AG04450 (cell line): ENCODE data around the gene FIGNL1. TPM values are rescaled to one million over a fixed set of nuclear protein-coding genes. Genes with fewer than 3 reads are reported as not detected.
A peak's percentile ranks its signal among the peaks of the same experiment; 100 is the strongest.

Source experiments
- CTCF ChIA-PET: fragments of 300-600, 350-600 bp; formaldehyde crosslinking; extraction: SDS; loops from one replicate; lab custom pipeline; 2022; ENCODE audit warnings: antibody characterized with exemption, inconsistent platforms; lab: Charles Lee
- POLR2A ChIA-PET: fragments of 350-600 bp; formaldehyde crosslinking; extraction: SDS; loops from one replicate; lab custom pipeline; 2021; ENCODE audit warnings: antibody characterized with exemption, inconsistent platforms; lab: Yijun Ruan, JAX
- DNase-seq: peaks from one replicate; pipeline ENCODE4 v3.0.0-alpha.2; 2011; ENCODE audit warnings: low read depth, low spot score
- H3K27ac ChIP-seq: one replicate; pipeline ENCODE4 v1.5.1; 2012; ENCODE audit warnings: low read depth, low read length, control low read depth
- H3K27me3 ChIP-seq: one replicate; pipeline ENCODE4 v1.6.0; 2012; ENCODE audit warnings: low read length; ENCODE audit not compliant: control insufficient read depth, insufficient read depth
- H3K4me3 ChIP-seq: 2 replicates; pipeline ENCODE4 v1.5.1; 2011; ENCODE audit warnings: mild to moderate bottlenecking, low read depth, low read length, control low read depth
- H3K9me3 ChIP-seq: 2 replicates; pipeline ENCODE4 v1.5.1; 2012; ENCODE audit warnings: low read length; ENCODE audit not compliant: control insufficient read depth, insufficient read depth
- polyA minus RNA-seq: library from RNA; depleted of rRNA, polyadenylated mRNA; stranded (reverse); fragments of >200 nt; gene quantifications from 2 replicates; pipeline ENCODE4 v1.2.3, GENCODE V29; 2011; rRNA and poly(A)+ RNA removed
- polyA plus RNA-seq: library from polyadenylated mRNA; depleted of rRNA; stranded (reverse); fragments of >200 nt; gene quantifications from 2 replicates; pipeline ENCODE4 v1.2.3, GENCODE V29; 2011; rRNA removed
- TF ChIP-seq, protein P1 (sequence below): IDR thresholded peaks from 2 replicates; pipeline ENCODE4 v1.5.1; 2011; ENCODE audit warnings: low read depth, low read length, control low read depth, inconsistent platforms

FIGNL1 gene, protein sequence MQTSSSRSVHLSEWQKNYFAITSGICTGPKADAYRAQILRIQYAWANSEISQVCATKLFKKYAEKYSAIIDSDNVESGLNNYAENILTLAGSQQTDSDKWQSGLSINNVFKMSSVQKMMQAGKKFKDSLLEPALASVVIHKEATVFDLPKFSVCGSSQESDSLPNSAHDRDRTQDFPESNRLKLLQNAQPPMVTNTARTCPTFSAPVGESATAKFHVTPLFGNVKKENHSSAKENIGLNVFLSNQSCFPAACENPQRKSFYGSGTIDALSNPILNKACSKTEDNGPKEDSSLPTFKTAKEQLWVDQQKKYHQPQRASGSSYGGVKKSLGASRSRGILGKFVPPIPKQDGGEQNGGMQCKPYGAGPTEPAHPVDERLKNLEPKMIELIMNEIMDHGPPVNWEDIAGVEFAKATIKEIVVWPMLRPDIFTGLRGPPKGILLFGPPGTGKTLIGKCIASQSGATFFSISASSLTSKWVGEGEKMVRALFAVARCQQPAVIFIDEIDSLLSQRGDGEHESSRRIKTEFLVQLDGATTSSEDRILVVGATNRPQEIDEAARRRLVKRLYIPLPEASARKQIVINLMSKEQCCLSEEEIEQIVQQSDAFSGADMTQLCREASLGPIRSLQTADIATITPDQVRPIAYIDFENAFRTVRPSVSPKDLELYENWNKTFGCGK
- polyA plus RNA-seq = 7.1 and 9.5 TPM in 2 replicates
- 8.9 and 9.3 TPM in 2 replicates for polyA minus RNA-seq

DNA sequence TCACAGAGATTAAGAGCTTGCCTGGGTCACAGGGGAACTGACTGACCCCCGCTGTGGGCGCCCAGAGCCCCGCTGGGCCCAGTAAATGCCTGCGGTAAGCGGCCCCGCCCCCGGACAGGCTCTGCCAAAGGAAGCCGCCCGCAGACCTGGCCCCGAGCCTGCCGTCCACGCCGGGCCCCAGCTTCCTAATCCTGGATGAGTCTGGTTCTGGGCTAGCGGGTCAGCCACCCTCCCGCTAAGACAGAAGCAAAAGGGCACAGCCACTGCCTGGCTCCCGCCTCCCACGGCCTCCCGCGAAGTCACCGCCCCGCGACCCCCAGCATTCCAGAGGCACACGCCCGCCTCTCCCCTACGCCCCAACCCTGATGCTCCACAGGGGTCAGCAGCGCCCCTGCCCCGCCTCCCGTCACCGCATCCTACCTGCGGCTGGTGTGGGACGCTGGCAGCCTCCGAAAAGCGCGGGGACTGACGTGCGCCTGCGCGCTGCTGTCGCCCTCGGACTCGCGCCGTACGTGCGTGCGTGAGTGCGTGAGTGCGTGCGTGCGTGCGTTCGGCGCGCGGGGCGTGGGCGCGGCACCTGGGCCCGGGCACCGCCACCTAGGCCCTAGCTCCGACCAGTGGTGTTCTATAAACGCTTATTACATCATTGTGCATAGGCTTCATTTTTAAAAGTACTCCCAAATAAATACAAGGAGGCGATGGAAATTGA is at the start of gene FIGNL1:
TSS of gene FIGNL1 (minus strand) at position 470 of the 709 bp plus-strand sequence. CDS start 3,063 bp downstream, outside the sequence.
- peaks cover 7% of the 10 kb centered on the region; the same call in 1 of the 2 replicates for H3K9me3 ChIP-seq
- peak within 1 kb of the TSS; percentile 39 for H3K27ac ChIP-seq
- ChIA-PET CTCF (interaction anchor here (1.0 to 6.9 kb wide), 4 partner anchors 18 to 712 kb away, joined by 5 to 34 read pairs (median 6); no protein-coding TSS in a partner anchor), POLR2A (no interaction called here)
- peak within 1 kb of the TSS; percentile 90 for H3K4me3 ChIP-seq
- TF ChIP-seq, protein P1, sequence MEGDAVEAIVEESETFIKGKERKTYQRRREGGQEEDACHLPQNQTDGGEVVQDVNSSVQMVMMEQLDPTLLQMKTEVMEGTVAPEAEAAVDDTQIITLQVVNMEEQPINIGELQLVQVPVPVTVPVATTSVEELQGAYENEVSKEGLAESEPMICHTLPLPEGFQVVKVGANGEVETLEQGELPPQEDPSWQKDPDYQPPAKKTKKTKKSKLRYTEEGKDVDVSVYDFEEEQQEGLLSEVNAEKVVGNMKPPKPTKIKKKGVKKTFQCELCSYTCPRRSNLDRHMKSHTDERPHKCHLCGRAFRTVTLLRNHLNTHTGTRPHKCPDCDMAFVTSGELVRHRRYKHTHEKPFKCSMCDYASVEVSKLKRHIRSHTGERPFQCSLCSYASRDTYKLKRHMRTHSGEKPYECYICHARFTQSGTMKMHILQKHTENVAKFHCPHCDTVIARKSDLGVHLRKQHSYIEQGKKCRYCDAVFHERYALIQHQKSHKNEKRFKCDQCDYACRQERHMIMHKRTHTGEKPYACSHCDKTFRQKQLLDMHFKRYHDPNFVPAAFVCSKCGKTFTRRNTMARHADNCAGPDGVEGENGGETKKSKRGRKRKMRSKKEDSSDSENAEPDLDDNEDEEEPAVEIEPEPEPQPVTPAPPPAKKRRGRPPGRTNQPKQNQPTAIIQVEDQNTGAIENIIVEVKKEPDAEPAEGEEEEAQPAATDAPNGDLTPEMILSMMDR = no peak
- peaks cover 2% of the 10 kb centered on the region for H3K27me3 ChIP-seq
- DNase-seq = peak; percentile 24

DNA sequence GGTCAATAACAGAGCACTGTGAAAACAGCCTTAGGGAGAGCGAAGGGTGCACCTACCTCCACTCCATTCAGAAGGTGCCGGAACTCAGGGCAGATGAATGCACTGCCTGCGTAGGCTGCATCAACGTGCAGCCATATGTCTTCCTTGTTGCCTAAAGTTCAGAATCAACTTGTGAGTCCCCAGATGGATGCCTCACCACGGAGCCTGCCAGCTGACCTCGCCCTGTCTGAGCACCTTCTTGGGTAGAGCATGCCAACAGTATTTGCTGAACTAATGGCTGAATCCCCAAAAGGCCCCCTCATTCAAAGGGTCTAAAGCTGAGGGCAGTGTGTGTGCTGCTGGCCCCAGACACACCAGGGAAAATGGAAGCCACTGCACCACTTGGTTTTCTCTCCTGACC is 48.9 kb upstream of the FIGNL1 start:
- Histone ChIP-seq H3K4me3 (no peak overlapping the region), H3K27me3 (peaks cover 12% of the 10 kb centered on the region), H3K9me3 (no peaks in the 10 kb centered on the region; the same call in 1 of the 2 replicates), H3K27ac (no peak overlapping the region)
- no peak for DNase-seq
- ChIA-PET CTCF (interaction anchor here (1.5 kb wide), 1 partner anchor 31 kb away, joined by 6 read pairs; no protein-coding TSS in a partner anchor), POLR2A (no interaction called here)
- TF ChIP-seq, protein P1 = no peak

DNA sequence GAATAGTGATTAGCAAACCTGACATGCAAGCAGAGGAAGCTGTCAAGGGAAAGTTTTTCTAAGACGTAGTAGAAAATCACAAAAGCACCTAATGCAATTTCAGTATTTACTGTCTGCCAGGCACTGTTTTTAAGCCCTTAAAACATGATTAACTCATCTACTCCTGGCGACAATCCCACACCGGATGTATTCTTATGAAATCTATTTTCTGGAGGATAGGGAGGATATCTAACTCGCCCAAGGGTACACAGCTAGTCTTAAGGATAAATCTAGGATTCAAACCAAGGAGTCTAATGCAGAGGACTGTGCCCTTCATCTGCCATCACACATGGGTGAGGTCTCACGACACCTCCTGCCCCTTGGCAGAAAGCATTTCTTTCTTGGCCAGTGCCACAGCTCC is 47.8 kb upstream of the FIGNL1 start:
- H3K27ac ChIP-seq = no peak overlapping the region
- no peak overlapping the region for H3K4me3 ChIP-seq
- CTCF ChIA-PET = no interaction called here
- POLR2A ChIA-PET = no interaction called here
- H3K9me3 ChIP-seq = no peaks in the 10 kb centered on the region; the same call in none of the 2 replicates
- no peak for DNase-seq
- H3K27me3 ChIP-seq = peaks cover 12% of the 10 kb centered on the region
- TF ChIP-seq, protein P1 = no peak

DNA sequence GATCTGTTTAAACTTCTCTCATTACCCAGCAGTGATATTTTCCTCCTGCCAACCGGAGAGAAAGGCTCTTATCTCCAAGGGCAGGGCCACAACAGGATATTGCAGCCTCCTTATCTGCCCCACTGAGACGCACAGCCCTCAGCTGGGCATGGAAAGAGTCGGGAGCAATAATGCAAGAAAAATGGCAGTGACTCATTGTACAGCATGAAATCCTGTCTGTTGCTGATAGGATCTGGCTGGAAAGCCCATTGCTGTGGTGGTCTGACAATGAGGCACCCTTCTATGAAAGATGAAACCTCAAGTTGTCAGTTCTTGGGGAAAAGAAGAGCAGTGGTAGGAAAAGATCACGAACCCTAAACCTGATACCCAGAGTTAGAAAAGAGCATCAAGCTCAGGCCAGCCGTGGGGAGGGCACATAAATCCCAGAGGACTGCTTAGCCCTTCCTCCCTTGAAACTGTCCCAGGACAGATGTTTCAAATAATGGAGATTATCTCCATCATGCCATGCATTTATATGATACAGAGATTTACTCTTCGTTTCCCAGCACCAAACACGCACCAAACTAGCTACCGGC is 47.0 kb upstream of the FIGNL1 start:
- CTCF ChIA-PET = interaction anchor here (1.1 to 1.3 kb wide), 2 partner anchors 37 to 666 kb away, joined by 4 read pairs; no protein-coding TSS in a partner anchor
- POLR2A ChIA-PET = interaction anchor here (0.6 kb wide), 1 partner anchor 286 kb away, joined by 3 read pairs; no protein-coding TSS in a partner anchor
- H3K27ac ChIP-seq = no peak overlapping the region

More for the DNA sequence above, 47.0 kb upstream of the FIGNL1 start:
- TF ChIP-seq, protein P1 = no peak
- no peak for DNase-seq
- peaks cover 12% of the 10 kb centered on the region for H3K27me3 ChIP-seq
- no peak overlapping the region for H3K4me3 ChIP-seq
- no peaks in the 10 kb centered on the region; the same call in none of the 2 replicates for H3K9me3 ChIP-seq
